HG02571 (cell line): ENCODE results near the gene TAF1A.
"Not testable (repeated sequence)": the region's sequence is repeated elsewhere in the genome, so short reads cannot be mapped to it uniquely, and the experiment has no call there.

Experiments
- ATAC-seq: cut with Tn5 transposase; IDR thresholded peaks from one replicate; pipeline ENCODE4 v1.9.1; 2021; ENCODE audit warnings: mild to moderate bottlenecking, moderate library complexity; ENCODE audit not compliant: unreplicated experiment

TAF1A gene

DNA sequence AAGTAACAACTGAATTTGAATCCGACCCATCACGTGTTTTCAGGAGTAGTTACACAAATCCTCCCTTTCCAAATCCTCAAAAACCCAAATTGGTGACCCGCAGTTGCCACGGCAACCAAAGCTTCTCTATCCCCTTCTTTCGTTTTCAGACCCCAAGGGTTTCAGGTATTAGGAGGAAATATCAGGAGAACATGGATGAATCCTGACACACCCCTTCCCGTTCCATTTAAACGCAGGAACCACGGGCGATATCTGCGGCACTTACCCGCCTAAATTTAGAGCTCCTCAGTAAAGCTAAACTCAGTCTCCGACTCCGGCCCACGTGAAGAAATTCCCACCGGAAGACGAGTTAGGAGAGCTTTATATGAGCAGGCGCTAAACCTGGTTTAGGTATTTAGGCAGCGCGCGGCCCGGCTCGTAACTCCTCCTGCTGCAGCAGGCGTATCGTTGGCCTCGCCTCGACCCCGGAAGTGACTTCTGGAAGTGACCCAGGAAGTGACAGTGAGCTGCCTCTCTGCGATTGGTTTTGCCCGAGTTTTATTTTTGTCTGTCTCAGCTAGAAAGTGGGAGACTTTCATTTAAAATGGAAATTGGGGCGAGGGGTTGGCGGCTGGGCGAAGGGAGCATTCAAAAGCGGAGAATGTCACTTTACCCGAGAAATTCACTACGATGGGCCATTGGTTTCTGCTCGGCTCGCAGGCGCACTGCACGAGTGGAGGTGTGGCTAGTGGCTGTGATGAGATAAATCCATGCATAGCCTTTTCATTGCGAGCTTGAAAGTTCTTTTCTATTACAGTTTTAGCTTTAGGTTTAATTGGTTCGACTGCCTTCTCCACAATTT is at the start of gene TAF1A:
TAF1A (minus strand) TSS at position 472 of the 841 bp plus-strand sequence.
- ATAC-seq = peak; percentile 100

DNA sequence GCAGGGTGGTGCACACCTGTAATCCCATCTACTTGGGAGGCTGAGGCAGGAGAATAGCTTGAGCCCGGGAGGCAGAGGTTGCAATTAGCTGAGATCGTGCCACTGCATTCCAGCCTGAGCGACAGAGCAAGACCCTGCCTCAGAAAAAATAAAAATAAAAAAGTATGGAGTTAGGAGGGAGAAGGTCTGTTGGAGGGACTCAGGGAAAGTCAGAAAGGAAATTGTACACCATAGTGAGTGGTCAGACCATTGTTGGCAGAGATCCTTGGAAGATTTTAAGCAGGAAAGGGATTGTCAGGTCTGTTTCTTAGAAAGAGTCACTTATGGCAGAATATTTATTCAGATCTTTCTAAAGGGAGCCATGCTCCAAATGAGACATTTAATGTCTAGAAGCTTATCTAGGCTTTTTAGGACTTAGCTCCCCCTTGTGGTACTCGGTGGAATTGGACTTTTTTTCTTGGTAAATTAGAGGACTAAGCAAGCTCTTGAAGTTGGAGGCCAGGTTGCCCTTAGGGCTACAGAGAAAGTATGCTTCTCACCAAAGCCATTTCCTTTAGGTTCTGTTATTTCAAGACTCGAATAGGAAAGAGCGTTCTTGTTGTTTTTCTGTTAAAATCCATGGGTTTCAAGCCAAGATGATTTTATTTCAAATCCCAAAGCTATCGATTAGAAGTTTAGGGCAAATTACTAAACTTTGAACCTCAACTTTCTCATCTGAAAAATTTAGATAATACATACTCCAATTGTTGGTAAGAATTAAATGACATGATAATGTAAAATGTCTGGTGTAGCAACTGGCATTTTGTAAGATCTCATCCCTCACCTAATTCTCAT is 44.7 kb upstream of the TAF1A start:
- ATAC-seq = peak; percentile 75

DNA sequence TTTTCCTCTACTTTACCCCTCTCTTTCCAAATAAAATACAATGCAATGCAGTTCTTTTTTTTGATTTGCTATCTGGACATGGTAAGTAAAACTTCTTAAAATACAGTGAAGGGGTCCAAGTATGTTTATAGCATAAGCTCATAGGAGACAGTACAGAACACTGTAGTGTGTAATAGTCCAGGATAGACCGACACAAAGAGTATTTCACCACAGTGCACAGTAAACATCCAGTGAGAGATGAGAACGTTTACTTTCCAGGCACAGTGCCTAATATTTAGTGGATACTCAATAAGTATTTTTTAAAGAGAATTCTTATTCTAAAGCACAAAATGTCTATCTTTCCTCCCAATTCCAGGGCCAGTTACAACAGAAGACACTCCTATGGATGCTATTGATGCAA is 43.0 kb upstream of the TAF1A start:
- no peak for ATAC-seq

DNA sequence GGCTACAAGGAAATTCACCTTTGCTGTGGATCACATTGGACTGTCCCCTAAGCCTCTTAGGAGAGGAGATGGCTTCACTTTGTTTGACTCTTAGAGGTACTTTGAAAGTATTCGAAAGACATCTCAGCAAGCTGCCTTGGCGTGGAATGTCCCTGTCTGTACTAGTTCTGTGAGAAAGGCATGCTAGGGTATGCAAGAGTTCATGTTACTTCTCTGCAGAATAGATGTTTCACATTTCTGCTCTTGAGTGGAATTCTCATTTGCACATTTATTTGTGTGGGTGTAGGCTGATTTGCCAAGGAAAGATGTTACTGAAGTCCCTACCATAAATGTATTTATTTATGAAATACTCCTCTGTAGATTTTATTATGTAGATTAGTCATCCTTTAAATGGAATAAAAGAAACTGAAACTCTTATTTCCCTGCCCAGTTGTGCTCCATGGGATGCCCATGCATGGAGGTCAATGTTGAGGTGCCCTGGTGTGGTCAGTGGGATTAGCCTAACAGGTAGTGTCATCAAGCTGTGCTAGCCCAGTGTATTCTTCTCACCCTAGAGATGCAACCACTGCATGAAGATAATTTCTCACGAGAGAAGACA is 42.0 kb upstream of the TAF1A start:
- no peak for ATAC-seq

DNA sequence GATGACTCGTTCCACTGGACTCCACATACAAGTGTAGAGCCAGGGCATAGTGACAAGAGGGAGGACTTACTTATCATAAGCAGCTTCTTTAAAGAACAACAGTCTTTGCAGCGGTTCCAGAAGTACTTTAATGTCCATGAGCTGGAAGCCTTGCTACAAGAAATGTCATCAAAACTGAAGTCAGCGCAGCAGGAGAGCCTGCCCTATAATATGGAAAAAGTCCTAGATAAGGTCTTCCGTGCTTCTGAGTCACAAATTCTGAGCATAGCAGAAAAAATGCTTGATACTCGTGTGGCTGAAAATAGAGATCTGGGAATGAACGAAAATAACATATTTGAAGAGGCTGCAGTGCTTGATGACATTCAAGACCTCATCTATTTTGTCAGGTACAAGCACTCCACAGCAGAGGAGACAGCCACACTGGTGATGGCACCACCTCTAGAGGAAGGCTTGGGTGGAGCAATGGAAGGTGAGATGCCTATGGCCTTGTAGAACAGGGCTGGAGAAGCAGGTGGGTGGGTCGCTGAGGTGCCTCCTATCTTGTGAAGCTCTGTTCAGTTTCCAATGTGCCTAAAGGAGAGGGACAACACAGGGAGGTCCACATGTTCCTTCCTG is 40.3 kb upstream of the TAF1A start:
- no peak for ATAC-seq

DNA sequence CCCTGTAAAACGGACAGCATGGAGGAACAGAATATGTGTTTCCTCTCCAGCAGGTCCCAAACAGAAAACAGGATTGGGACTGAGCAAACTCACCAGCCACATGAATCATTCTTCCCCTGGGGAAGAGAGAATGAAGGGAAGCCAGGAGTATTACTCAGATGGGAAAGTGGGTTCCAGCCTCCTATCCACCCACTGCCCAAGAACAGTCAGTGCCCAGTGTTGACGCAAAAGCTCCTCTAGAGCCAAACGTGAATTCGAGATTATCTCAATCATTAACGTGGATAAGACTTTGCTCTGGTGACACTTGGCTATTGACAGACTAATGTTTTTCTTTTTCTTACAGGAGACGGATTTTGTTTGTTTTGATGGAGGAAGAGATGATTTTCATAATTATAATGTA is 37.5 kb upstream of the TAF1A start:
- ATAC-seq = no peak

DNA sequence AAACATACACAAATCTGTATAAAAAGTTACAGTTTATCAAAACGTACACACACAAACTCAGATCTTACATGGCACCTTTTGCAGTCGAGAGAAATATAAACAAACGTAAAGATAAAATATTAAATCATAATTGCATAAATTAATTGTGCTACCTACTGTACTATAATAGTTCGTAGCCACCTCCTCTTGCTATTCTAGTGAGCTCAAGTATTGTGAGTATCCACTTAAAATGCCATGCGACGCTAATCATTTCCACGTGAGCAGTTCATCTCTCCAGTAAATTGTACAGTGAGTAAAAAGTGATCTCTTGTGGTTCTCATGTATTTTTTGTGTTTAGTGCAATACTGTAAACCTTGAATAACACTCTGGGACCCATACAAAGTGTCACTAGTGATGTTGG is 34.5 kb upstream of the TAF1A start:
- ATAC-seq = no peak

DNA sequence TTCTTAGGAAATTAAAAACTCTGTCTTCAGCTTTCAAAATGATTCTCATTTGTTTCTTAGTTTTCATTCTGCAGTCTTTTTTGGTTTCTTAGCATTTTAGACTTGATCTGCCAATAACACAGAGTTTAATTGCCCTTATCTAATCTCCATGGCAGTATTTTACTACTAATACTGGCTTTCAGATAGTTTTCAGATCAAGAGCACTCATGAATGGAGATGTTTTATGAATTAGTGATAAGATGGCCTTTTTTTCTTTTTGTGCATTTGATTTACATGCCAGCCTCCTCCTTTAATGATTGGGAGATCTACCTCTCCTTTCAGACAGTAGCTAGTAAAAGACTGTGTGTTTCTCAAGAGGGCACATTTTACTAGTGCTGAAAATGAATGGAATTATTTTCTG is 33.7 kb upstream of the TAF1A start:
- no peak for ATAC-seq

DNA sequence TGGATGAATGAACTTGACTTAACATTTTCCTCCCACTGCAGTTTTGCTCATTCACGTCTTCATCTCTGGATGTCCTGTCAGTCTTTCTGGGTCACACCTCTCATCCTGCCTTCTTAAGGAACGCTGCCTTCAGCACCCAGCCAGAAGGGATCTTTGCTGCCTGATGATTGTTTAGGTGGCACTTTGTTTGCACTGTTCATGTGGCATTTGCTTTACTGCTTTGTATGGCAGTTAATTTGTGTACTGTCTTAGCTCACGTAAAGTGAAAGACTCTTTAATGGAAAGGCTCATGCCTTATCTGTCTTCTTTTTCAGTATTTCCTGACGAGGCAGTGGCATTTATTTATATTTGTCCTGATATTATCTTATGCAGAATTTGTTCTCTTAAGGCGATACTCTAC is 33.0 kb upstream of the TAF1A start:
- ATAC-seq = no peak

DNA sequence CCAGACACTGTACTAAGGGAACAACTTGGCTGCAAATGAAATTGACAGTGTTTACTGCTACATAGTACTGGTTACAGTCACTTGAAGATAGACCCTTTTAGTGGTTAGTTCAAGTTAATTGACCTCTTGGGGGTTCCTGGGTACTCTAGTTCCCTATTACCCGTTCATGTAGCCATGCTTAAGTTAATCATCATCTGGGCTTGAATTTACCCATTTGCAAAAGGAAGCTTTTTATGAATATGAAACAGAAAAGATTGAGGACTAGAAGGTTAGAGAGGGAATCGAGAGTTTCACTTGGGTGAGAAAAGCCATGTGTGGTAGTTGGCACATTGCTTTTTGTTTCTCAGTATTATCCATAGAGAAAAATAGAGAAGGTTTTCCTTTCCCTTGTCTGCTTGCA is 30.8 kb upstream of the TAF1A start:
- ATAC-seq = no peak

DNA sequence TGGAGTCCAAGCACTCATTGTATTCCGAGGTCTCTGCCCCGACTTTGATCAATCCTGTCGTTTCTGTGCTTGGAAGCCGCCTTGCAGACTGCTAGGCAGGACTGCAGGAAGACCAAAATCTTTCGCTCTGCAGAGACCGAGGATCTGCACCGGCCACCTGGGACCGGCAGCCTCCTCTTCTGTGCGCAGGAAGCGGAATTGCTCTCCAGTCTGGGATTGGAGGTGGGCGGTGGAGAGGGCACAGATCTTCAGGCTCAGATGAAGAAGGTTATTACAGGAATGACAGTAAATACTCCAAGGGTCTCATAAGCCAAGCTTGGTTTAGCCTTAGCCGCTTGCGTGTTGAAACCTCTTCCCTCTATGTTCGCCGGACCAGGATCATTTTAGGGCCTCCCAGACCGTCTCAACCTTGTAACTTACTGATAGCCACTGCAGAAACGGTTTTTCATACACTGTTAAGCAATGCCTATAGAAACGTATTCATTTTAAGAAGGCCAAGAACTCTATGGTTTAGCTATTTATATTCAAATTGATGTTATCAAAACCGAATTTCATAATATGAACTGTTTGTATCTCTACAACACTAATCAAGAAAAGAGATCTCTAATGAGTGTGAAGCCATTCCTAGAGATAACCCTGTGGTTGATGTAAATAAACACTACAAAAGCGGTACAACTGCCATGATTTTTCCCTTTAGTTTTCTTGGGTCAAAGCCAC is 29.3 kb upstream of the TAF1A start:
- no peak for ATAC-seq

DNA sequence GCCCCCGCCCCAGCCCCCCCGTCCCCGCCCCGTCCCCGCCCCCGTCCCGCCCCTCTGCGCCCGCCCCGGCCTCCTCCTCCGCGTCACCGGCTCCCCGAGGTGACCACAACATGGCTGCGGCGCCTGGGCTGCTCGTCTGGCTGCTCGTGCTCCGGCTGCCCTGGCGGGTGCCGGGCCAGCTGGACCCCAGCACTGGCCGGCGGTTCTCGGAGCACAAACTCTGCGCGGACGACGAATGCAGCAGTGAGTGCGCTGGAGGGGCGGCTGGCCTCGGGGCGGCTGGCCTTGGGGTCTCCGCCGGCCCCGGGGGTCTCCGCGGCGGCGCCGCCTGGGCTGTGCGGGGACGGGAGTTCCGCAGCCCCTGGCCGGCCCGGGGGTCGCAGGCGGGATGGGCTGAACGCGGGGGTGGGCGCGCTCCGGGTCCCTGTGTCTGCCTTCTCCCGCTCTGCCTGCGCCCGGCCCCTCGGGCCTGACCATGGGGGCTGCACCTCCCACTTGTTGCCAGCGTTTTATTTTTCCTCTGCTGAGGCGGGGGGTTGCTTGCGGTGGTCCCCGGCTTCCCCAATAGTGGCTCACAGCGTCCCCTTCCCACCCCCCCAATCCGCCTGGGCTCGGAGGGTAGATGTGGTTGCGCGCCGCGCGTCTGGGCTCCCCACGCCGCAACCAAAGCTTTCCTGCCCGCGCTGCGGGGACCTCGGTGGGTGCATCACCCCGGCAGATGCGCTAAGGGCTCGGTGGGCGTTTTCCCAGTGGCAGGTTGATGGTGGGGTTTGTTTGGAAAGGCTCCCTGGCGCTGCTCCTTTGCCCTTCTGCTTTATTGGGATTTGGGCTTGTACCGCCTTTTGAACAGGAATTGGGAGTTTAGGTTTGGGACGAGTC is 28.5 kb upstream of the TAF1A start, which contains the start of gene MIA3:
MIA3 (plus strand) TSS at position 97 of the 879 bp plus-strand sequence; CDS start at position 111, 14 bp downstream.
- peak; percentile 55 for ATAC-seq

DNA sequence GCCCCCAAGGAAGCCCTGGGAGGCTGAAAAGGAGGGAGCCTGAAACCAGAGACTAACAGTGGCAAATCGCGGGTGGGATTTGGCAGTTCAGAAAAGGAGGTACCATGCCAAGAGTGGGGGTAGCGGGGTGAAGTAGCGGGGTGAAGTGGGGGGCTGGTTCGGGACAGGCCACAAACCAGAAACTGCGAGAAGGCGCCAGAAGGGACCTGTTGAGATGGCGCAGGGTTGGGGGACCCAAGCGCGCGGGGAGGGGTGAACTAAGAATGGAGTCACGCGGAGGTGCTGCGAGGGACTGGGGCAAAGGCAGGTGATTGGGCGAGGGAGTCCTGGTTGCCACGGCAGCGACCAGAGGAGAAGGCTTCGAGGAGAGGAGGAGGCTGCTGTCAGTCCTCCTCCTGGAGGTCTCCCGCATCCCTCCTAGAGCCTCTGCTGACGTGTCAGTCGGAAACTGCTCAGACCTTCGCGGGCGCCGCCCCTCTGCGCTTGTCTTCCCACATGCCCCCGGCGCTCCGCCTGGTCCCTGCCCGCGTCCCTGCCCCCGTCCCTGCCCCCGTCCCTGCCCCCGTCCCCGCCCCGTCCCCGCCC is 27.7 kb upstream of the TAF1A start:
- ATAC-seq = peak; percentile 86

DNA sequence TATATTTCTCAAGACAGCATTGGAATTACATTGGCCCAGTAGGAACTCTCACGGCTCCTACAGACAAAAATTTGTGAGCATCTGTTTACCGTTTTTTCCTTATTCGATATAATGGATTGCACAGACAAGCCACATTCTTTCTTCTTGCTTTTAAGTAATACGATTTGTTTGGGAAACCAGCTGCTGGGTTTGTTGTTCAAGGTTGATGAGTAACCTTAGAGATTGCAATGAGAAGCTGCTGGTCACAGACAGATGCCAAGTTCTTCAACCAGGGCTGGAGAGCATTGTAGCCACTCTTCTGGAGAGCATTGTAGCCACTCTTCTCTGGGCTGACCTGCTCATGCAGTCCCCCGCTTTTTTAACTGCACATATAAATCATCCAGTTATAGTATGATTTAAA is 26.8 kb upstream of the TAF1A start:
- ATAC-seq = no peak

DNA sequence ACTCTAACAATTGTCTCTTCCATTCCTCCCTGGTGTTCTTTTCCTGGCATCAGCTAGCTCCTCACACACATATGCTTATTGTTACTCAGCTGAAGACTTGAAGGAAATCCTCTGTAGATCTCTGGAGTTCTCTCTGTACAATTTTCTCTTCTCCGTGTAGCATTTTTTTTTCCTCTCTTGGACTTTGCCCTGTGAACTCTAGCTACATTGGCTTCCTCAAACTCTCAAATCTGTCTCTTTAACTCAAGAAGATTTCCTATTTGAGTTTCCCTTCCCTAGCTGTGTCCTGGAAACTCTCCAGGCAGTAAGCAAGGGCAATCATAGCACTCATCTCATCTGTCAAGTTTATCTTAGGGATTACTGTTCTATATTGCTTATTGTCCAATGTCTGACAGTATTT is 23.9 kb upstream of the TAF1A start:
- no peak for ATAC-seq

DNA sequence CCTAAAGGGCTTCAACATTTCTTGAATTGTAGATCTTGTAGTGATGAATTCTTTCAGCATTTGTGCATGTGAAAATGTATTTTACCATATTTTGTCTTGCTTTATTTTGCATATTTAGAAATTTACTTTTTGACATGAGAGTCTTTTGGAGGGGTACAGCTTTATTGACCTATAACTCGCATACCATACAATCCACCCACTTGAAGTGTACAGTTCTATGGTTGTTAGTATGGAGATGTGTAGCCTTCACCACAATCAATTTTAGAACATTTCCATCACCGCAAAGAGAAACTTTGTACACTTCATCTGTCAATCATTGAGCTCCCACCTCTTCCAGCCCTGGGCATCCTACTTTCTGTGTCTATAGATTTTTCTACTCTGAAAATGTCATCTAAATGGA is 21.0 kb upstream of the TAF1A start:
- ATAC-seq = no peak

DNA sequence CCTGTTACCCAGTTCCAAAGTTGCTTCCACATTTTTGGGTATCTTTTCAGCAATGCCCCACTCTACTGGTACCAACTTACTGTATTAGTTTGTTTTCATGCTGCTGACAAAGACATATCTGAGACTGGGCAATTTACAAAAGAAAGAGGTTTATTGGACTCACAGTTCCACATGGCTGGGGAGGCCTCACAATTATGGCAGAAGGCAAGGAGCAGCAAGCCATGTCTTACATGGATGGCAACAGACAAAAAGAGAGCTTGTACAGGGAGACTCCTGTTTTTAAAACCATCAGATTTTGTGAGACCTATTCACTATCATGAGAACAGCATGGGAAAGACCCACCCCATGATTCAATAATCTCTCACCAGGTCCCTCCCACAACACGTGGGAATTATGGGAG is 19.4 kb upstream of the TAF1A start:
- not testable (repeated sequence) for ATAC-seq

DNA sequence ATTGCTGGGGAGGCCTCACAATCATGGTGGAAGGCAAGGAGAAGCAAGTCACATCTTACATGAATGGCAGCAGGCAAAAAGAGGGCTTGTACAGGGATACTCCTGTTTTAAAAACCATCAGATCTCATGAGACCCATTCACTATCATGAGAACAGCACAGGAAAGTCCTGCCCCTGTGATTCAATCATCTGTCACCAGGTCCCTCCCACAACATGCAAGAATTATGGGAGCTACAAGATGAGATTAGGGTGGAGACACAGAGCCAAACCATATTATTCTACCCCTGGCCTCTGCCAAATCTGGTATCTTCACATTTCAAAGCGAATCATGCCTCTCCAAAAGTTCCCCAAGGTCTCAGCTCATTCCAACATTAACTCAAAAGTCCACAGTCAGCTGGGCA is 17.0 kb upstream of the TAF1A start:
- no peak for ATAC-seq

DNA sequence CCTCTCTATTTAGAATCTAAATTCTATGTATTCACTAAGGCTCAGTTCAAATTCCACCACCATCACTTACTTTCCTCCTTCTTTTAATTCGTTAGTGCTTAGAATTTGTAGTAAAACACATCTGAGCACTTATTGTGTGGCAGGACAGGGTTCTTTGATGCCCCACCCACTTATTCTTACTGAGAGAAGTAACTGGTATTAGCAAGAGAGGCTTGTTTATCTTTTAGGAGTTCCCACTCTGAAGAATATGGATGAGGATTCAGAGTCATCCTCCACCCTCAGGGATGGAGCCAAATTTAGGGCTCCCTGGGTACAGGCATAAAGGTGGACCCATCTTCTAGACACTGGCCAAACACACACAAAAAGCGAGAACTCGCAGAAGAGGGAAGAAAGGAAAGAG is 11.5 kb upstream of the TAF1A start:
- no peak for ATAC-seq
